Non-pigmented ciliary epithelial cell (primary cell): Measurements from ENCODE around the gene CHCT1.
"Not testable (repeated sequence)": the region's sequence is repeated elsewhere in the genome, so short reads cannot be mapped to it uniquely, and the experiment has no call there.

Experiments used
- DNase-seq: peaks from one replicate; pipeline ENCODE4 v3.0.0-alpha.2; 2010; ENCODE audit warnings: low read depth

The CHCT1 gene

GRCh38 chr17:60422162-60422665 is at the start of gene CHCT1:
Gene CHCT1, plus strand, starts transcription at chr17:60422489. Its CDS starts 104 bp downstream, at chr17:60422593.
- no peak for DNase-seq

- DNase-seq = no peak
Measured at GRCh38 chr17:60372790-60373483, 49.4 kb upstream of the CHCT1 start.

- DNase-seq = not testable (repeated sequence)
Measured at GRCh38 chr17:60378187-60378586, 44.1 kb upstream of the CHCT1 start.

GRCh38 chr17:60379461-60379860 is 42.8 kb upstream of the CHCT1 start:
- not testable (repeated sequence) for DNase-seq

DNA sequence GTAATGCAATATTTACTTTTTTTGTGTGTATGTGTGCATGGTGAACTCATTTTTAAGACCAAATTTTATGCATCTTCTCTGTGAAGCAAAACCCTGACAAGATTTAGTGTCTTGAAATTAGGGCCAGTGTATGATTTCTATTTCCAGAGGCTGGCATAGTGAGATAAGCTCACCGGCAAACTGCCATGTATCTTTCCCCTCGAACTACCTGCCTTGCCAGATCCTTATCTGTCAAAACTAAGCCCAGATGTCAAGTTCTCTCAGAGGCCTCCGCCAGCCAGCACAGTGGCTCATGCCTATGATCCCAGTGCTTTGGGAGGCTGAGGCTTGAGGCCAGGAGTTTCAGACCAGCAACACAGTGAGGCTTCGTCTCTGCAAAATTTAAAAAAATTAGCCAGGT is 40.3 kb upstream of the CHCT1 start:
- DNase-seq = no peak

DNA sequence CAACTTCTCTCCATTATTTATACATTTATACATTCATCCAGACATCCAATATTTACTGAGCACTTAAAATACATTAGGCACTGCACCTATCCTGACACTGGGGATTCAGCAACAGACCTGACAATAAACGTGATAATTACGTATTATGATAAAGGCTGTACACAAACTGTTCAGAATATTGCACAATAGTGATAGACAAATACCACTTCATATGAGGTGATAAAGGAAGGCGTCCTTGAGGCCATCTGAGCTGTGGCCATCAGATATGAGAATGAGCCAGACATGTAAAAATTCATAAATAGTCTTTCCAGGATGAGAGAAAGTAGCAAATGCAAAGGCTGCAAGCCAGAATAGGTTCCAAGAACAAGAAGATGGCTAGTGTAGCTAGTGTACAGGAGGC is 38.9 kb upstream of the CHCT1 start:
- DNase-seq = no peak

GRCh38 chr17:60384921-60385320 is 37.4 kb upstream of the CHCT1 start:
- DNase-seq = not testable (repeated sequence)

DNA sequence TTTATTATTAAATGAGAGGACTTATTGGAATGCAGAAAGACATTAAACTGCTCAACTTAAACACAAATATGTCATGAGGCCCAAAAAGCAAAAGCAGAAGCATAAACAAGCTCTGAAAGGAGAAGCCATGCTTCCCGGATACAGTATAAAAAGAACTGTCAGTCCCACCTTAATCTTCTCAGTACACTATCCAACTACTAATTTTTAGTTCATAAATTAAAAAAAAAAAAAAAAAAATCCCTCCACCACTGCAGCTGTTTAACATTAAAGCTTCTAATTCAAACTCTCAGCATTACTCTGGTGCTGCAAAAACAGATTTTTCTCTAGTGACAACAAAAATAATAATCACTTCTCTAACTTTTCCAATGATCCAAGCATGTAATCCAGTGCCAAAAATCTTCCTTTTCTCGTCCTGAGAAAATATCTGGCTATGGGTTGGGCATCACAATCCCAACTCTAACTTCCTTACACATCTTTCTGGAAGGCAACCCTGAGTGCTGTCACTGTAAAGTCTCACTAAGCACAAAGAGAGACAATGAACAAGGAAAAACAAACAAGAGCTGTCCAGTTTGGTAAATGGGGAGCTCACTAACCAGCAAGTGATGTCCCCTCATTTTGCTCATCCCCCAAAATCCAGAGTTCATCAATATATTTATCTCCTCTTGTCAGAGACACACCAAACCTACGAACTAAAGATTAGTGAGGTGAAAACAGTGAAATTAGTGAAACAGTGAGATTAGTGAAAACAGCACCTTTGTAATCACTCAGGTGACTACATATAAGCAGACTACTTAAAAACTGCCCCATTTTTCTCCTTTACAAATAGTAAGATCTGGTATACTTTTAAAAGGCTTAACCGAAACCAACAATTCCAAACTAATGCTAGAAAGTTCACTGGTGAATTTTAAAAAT is 35.9 kb upstream of the CHCT1 start:
- DNase-seq = no peak

DNA sequence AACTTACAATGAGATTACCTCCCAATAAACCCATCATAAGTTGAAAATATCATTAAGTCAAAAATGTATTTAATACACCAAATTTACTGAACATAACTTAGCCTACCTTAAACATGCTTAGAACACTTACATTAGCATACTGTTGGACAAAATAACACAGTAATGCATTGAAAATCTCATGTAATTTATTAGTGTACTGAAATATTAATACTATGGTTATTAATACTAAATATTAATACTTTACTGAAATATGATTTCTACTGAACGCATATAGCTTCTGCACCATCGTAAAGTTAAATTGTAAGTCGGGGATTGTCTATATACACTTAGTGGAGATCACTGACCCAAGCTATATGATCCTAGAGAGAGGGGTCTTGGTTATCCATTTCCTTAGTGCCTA is 34.6 kb upstream of the CHCT1 start:
- DNase-seq = no peak

DNA sequence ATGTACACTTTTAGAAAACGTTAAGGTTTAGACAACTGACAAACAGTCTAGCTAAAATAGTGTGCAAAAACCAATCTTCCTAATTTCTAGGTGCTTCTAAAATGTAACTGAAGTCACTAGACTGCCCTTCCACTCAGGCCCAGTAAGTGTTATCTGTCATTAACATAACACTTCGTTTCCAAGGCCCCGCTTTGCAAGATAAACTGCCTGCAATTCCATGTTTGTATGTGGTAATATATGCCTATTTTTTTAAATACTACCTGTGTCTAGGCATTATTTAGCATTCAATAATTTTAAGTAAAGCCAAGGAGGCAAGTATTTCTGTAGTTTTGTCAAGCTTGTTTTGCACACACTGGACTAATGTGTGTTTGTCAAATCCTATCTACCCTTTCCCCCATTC is 33.5 kb upstream of the CHCT1 start:
- no peak for DNase-seq

- no peak for DNase-seq
Measured at GRCh38 chr17:60390186-60390585, 32.1 kb upstream of the CHCT1 start.

DNA sequence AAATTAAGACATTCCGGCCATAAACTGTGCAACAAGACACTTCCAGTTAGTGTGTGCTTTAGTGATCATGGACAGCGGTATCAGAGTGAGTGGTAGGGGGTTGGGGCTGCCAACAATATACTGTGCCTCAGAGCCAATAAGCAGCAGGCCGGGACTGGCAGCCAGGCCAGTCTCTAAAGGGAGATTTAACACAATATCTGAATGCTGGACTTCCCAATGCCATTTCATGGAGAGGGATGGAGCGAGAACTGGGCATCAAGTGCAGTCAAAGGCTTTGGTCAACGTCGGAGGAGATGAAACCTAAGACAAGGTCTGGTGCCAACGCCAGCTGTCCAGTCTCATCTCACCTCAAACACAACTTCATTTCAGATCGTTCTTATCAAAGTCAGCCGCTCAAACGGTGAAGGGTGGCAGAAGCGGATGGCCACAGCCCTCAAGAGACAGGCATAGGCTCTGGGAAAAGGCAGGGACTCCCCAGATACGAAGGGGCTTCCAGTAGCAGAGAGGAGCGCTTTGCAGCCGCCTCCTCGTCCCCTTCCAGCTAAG is 31.3 kb upstream of the CHCT1 start:
- no peak for DNase-seq

- DNase-seq = no peak
Measured at GRCh38 chr17:60391471-60392041, 30.7 kb upstream of the CHCT1 start.

GRCh38 chr17:60392042-60392844 is 30.0 kb upstream of the CHCT1 start, which contains the start of gene USP32:
Gene USP32, minus strand, starts transcription at chr17:60392133. Its CDS starts 194 bp downstream, at chr17:60391939.
- peak; percentile 89 for DNase-seq

- DNase-seq = no peak
Measured at GRCh38 chr17:60392845-60393702, 29.2 kb upstream of the CHCT1 start.

DNA sequence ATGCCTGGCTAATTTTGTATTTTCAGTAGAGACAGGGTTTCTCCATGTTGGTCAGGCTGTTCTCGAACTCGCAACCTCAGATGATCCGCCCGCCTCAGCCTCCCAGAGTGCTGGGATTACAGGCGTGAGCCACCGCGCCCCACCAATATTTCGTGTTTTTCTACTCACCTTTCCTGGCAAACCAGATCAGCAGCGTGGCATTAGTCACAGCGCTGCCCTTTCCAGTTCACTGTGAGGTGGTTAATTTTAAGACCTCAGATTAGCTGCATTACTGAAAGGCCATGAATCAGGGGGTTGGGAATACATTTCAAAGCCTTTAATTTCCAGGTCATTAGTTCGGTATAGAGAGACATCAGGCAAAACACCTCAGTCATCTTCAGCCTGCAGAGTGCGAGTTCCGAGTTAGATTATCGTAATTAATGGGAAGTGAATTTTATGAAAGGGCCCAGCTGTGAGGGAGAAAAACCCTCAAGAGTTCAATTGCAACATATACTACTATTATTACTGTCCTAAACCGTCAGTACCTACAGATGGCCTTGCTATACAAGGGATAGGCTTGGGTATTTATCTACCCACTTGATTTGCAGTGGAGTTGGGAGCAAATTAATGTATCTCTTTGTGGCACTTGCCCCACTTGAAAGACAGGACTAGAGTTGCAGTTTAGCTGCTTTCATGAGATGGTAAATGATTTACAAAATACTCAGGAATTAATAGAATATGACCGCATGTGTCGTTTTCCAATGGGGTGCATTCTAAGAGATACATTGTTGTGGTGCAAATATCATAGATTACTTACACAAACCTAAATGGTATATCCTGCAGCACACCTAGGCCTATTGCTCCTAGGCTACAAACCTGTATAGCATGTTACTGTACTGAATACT is 28.2 kb upstream of the CHCT1 start:
- no peak for DNase-seq

DNA sequence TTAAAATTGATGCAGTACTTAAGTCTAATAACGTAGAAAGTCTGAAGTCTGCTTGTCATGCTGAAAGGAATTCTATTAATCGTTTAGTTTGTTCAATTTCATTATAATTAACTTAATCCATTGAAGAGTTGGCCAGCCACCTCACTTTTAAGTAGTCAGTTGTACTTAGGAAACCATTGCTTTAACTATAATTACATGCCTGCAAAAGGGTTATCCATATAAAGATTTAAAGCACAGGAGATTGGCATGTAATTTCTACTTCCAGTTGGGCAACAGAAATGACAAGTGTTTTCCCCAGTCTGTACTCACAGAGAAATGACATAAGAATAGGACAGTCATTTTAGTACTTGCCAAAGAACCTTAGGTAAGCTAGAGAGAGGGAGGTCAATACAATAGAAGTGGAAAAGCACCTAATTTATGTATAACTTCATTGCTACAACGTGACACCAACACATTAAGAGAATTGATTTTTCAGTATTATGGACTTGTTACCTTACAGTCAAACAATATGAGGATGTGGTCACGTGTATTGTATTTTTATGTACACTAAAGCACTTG is 26.7 kb upstream of the CHCT1 start:
- DNase-seq = no peak

GRCh38 chr17:60396412-60396811 is 25.9 kb upstream of the CHCT1 start:
- no peak for DNase-seq
